ENCODE data around the gene TOX2. TPM values are rescaled to one million over a fixed set of nuclear protein-coding genes. Genes with fewer than 3 reads are reported as not detected.

Gene TOX2
- total and polyA plus RNA-seq, 9 donors: 0.69 to 5.6 (median 1.8) TPM

- H3K9me3 ChIP-seq: no peaks in the 10 kb centered on the region
- intact Hi-C loops (cut with DNase I): no loop called here
- no peaks in the 10 kb centered on the region for H3K4me1 ChIP-seq (ENCODE audit: insufficient read depth)
- 84 to 90% (median 88%) methylated on average over 17 of the region's 17 CpGs for WGBS, 3 donors
- H3K27me3 ChIP-seq: no peaks in the 10 kb centered on the region
- TF ChIP-seq CTCF (IDR thresholded peaks at IDR 0.05): no peak
- no peak for TF ChIP-seq EP300 (IDR thresholded peaks at IDR 0.05)
- no peak for TF ChIP-seq POLR2A (IDR thresholded peaks at IDR 0.05)
- no peak overlapping the region for H3K27ac ChIP-seq
- H3K36me3 ChIP-seq: no peaks in the 10 kb centered on the region
- no peak for DNase-seq
- no peak overlapping the region for H3K4me3 ChIP-seq
These were observed 150.1 kb downstream of the TOX2 start for GRCh38 chr20:44064501-44065400.

GRCh38 chr20:44065401-44066340, 151.0 kb downstream of the TOX2 start:
- H3K27ac ChIP-seq: no peak overlapping the region
- H3K9me3 ChIP-seq: no peaks in the 10 kb centered on the region
- no peaks in the 10 kb centered on the region for H3K27me3 ChIP-seq
- 90 to 92% (median 91%) methylated on average over 20 of the region's 20 CpGs for WGBS, 3 donors
- TF ChIP-seq CTCF (IDR thresholded peaks at IDR 0.05) (no peak), POLR2A (IDR thresholded peaks at IDR 0.05) (no peak), EP300 (IDR thresholded peaks at IDR 0.05) (no peak)
- intact Hi-C loops (cut with DNase I): no loop called here
- DNase-seq: no peak
- no peaks in the 10 kb centered on the region for H3K36me3 ChIP-seq
- no peak overlapping the region for H3K4me3 ChIP-seq
- H3K4me1 ChIP-seq (ENCODE audit: insufficient read depth): no peaks in the 10 kb centered on the region

GRCh38 chr20:44066645-44067606, 152.3 kb downstream of the TOX2 start:
- peak in 1 of 5 donors; percentile 10 for DNase-seq
- intact Hi-C loops (cut with DNase I): no loop called here
- Histone ChIP-seq H3K27me3 (no peaks in the 10 kb centered on the region), H3K4me1 (ENCODE audit: insufficient read depth) (no peaks in the 10 kb centered on the region), H3K4me3 (no peak overlapping the region), H3K27ac (no peak overlapping the region), H3K9me3 (no peaks in the 10 kb centered on the region), H3K36me3 (no peaks in the 10 kb centered on the region)
- WGBS, 3 donors: 81 to 82% (median 82%) methylated on average over 15 of the region's 15 CpGs
- TF ChIP-seq POLR2A (IDR thresholded peaks at IDR 0.05) (no peak), EP300 (IDR thresholded peaks at IDR 0.05) (no peak), CTCF (IDR thresholded peaks at IDR 0.05) (no peak)

Data from ovary (tissue), 9 donors.